ENCODE data around the gene DGKA. TPM values are rescaled to one million over a fixed set of nuclear protein-coding genes. Genes with fewer than 3 reads are reported as not detected.

DGKA gene
- polyA plus RNA-seq, 1 of the 3 experiments (the other 2 are of a cell fraction) = 75.9 TPM

Other genes starting within 250 kb of the DGKA start
- 17.6 and 19.7 TPM in 2 replicates for gene ITGA7, start 223.3 kb upstream of the DGKA start, polyA plus RNA-seq (2012; rRNA removed)
- gene BLOC1S1, start 215.1 kb upstream of the DGKA start, polyA plus RNA-seq (2012; rRNA removed) = 277 and 331 TPM in 2 replicates
- 5.2 and 5.4 TPM in 2 replicates for gene RDH5, start 210.8 kb upstream of the DGKA start, polyA plus RNA-seq (2012; rRNA removed)
- 1,022 and 1,465 TPM in 2 replicates for gene CD63, start 202.2 kb upstream of the DGKA start, polyA plus RNA-seq (2012; rRNA removed)
- gene GDF11, start 188.0 kb upstream of the DGKA start, polyA plus RNA-seq (2012; rRNA removed) = 6.9 and 9.4 TPM in 2 replicates
- 65.8 and 66.9 TPM in 2 replicates for gene SARNP, start 113.4 kb upstream of the DGKA start, polyA plus RNA-seq (2012; rRNA removed)
- gene ORMDL2, start 113.1 kb upstream of the DGKA start, polyA plus RNA-seq (2012; rRNA removed) = 35.2 and 37.3 TPM in 2 replicates
- 11.0 and 15.4 TPM in 2 replicates for gene DNAJC14, start 101.6 kb upstream of the DGKA start, polyA plus RNA-seq (2012; rRNA removed)
- 5.7 and 6.8 TPM in 2 replicates for gene MMP19, start 88.2 kb upstream of the DGKA start, polyA plus RNA-seq (2012; rRNA removed)
- gene PYM1, start 3.3 kb upstream of the DGKA start, polyA plus RNA-seq (2012; rRNA removed) = 36.0 and 36.3 TPM in 2 replicates
- 1.8 and 2.7 TPM in 2 replicates for gene PMEL, start 34.9 kb downstream of the DGKA start, polyA plus RNA-seq (2012; rRNA removed)
- gene CDK2, start 35.7 kb downstream of the DGKA start, polyA plus RNA-seq (2012; rRNA removed) = 34.7 and 43.3 TPM in 2 replicates
- gene RAB5B, start 42.9 kb downstream of the DGKA start, polyA plus RNA-seq (2012; rRNA removed) = 54.0 and 79.4 TPM in 2 replicates
- gene SUOX, start 66.1 kb downstream of the DGKA start, polyA plus RNA-seq (2012; rRNA removed) = 23.2 and 25.7 TPM in 2 replicates
- 2.0 and 3.9 TPM in 2 replicates for gene IKZF4, start 89.9 kb downstream of the DGKA start, polyA plus RNA-seq (2012; rRNA removed)
- gene RPS26, start 110.8 kb downstream of the DGKA start, polyA plus RNA-seq (2012; rRNA removed) = 1,500 and 1,782 TPM in 2 replicates
- 1.4 and 1.5 TPM in 2 replicates for gene ERBB3, start 149.0 kb downstream of the DGKA start, polyA plus RNA-seq (2012; rRNA removed)
- gene PA2G4, start 173.4 kb downstream of the DGKA start, polyA plus RNA-seq (2012; rRNA removed) = 207 and 213 TPM in 2 replicates
- gene RPL41, start 185.5 kb downstream of the DGKA start, polyA plus RNA-seq (2012; rRNA removed) = 11,334 and 12,464 TPM in 2 replicates
- 1.9 and 2.0 TPM in 2 replicates for gene ZC3H10, start 187.1 kb downstream of the DGKA start, polyA plus RNA-seq (2012; rRNA removed)
- 132 and 143 TPM in 2 replicates for gene ESYT1, start 197.1 kb downstream of the DGKA start, polyA plus RNA-seq (2012; rRNA removed)
- gene MYL6B, start 221.4 kb downstream of the DGKA start, polyA plus RNA-seq (2012; rRNA removed) = 203 and 234 TPM in 2 replicates
- gene MYL6, start 227.2 kb downstream of the DGKA start, polyA plus RNA-seq (2012; rRNA removed) = 4,697 and 4,711 TPM in 2 replicates